HepG2 (cell line): ENCODE measurements around the gene C22orf15. TPM values are rescaled to one million over a fixed set of nuclear protein-coding genes. Genes with fewer than 3 reads are reported as not detected.

Experiments used
- ATAC-seq: fragments of 200-7000 bp; cut with Tn5 transposase; 3 replicates; pipeline ENCODE4 v1.9.1; 2020; ENCODE audit warnings: mild to moderate bottlenecking, moderate library complexity
- BruUV-seq: library from RNA; stranded (reverse); fragments of 400-500 nt; replicated peaks from 2 replicates; lab custom pipeline; 2021; lab: Mats Ljungman, UMichigan
- CTCF ChIA-PET: fragments of 300-600 bp; formaldehyde crosslinking; extraction: SDS; loops from one replicate; lab custom pipeline; 2021; ENCODE audit warnings: low total read pairs, inconsistent platforms, low intra/inter-chr PET ratio; lab: Yijun Ruan, JAX
- POLR2A ChIA-PET: fragments of 350-600 bp; sonication (Branson Sonifier 250); formaldehyde crosslinking; loops from one replicate; lab custom pipeline; 2020; ENCODE audit warnings: antibody characterized with exemption, inconsistent platforms; lab: Yijun Ruan, JAX
- DNase-seq: peaks from one replicate; pipeline ENCODE4 v3.0.0-alpha.2; 2015; ENCODE audit warnings: low spot score
- FAIRE-seq: peaks from 3 replicates; lab custom pipeline; 2011; peaks lifted over from hg19 to GRCh38; lab: Jason Lieb, UNC
- H2AFZ ChIP-seq: one replicate; pipeline ENCODE4 v1.6.1; 2011; ENCODE audit warnings: low read length, inconsistent platforms
- H3K27ac ChIP-seq: fragments of 300-600 bp; 3 replicates; pipeline ENCODE4 v1.8.0; 2011; ENCODE audit warnings: mixed run types, mild to moderate bottlenecking, mixed read lengths, low read length, inconsistent platforms; ENCODE audit not compliant: insufficient read depth; ENCODE audit errors: extremely low read length
- H3K27me3 ChIP-seq, 2 experiments: fragments of 200-600 bp in 1 of 2; 2 replicates in 1 of 2; 3 replicates in 1 of 2; pipeline versions ENCODE4 v1.6.0 to v1.8.0; 2011; ENCODE audit warnings: low read length in 2 of 2, mild to moderate bottlenecking in 2 of 2, moderate library complexity in 2 of 2, inconsistent platforms in 1 of 2; ENCODE audit not compliant: insufficient read depth in 2 of 2, control insufficient read depth in 1 of 2
- H3K36me3 ChIP-seq, 2 experiments: fragments of 200-600 bp in 1 of 2; replicated peaks in 1 of 2; 2 replicates in 1 of 2; 3 replicates in 1 of 2; pipeline versions ENCODE4 v1.5.1 to v1.8.0; 2011; ENCODE audit warnings: low read length in 2 of 2, inconsistent platforms in 1 of 2; ENCODE audit not compliant: insufficient read depth in 2 of 2, control insufficient read depth in 1 of 2
- H3K4me1 ChIP-seq: 2 replicates; pipeline ENCODE4 v1.5.1; 2012; ENCODE audit warnings: low read length, inconsistent platforms; ENCODE audit not compliant: insufficient read depth
- H3K4me2 ChIP-seq: 2 replicates; pipeline ENCODE4 v1.6.0; 2011; ENCODE audit warnings: low read depth, low read length, inconsistent platforms
- H3K4me3 ChIP-seq, 3 experiments: fragments of 200-600 bp in 1 of 3; sonication (generic), shearing (Covaris generic) in 1 of 3; replicated peaks in 1 of 3; 2 replicates each; pipeline ENCODE4 v1.5.1; 2011 to 2016; ENCODE audit warnings: low read length in 3 of 3, inconsistent platforms in 2 of 3, low read depth in 2 of 3, mild to moderate bottlenecking in 2 of 3, control low read depth in 1 of 3, mixed read lengths in 1 of 3; ENCODE audit not compliant: insufficient read depth in 1 of 3
- H3K79me2 ChIP-seq: one replicate; pipeline ENCODE4 v1.6.1; 2011; ENCODE audit warnings: low read length, inconsistent platforms; ENCODE audit not compliant: insufficient read depth
- H3K9ac ChIP-seq: 2 replicates; pipeline ENCODE4 v1.6.0; 2011; ENCODE audit warnings: mild to moderate bottlenecking, low read depth, low read length, inconsistent platforms; ENCODE audit not compliant: insufficient read depth
- H3K9me3 ChIP-seq: 2 replicates; pipeline ENCODE4 v1.5.1; 2012; ENCODE audit warnings: mild to moderate bottlenecking, low read length
- H4K20me1 ChIP-seq: 2 replicates; pipeline ENCODE4 v1.6.0; 2011; ENCODE audit warnings: inconsistent platforms, mild to moderate bottlenecking, low read length, moderate library complexity; ENCODE audit not compliant: insufficient read depth
- BHLHE40 ChIP-seq: IDR thresholded peaks from 2 replicates; pipeline ENCODE4 v1.6.1; 2011; ENCODE audit warnings: low read length, improper control_type of control experiment
- CCAR2 ChIP-seq: fragments of 200-400 bp; formaldehyde crosslinking; optimal IDR thresholded peaks from 2 replicates; pipeline ENCODE3; 2018; ENCODE audit warnings: low read depth, mild to moderate bottlenecking, low read length, moderate library complexity
- KLF16 ChIP-seq, 2 experiments: sonication (generic) in 1 of 2; formaldehyde crosslinking in 1 of 2; IDR thresholded peaks; 2 replicates each; pipeline versions ENCODE4 v1.6.1 to v1.8.0; 2016 to 2023; ENCODE audit warnings: missing genetic modification reagents in 2 of 2, missing compliant biosample characterization in 1 of 2
- PHF21A ChIP-seq: sonication (generic); formaldehyde crosslinking; IDR thresholded peaks from 2 replicates; pipeline ENCODE4 v1.5.0; 2020; ENCODE audit warnings: mild to moderate bottlenecking, missing genetic modification reagents
- ZBTB7B ChIP-seq: sonication (generic); formaldehyde crosslinking; IDR thresholded peaks from 2 replicates; pipeline ENCODE4 v1.4.0; 2020; ENCODE audit warnings: missing genetic modification reagents
- ZFP82 ChIP-seq: sonication (generic); formaldehyde crosslinking; IDR thresholded peaks from 2 replicates; pipeline ENCODE4 v1.5.1; 2020; ENCODE audit warnings: mild to moderate bottlenecking, missing genetic modification reagents, borderline replicate concordance
- ZNF343 ChIP-seq: sonication (generic); formaldehyde crosslinking; IDR thresholded peaks from 2 replicates; pipeline ENCODE4 v1.4.0; 2020; ENCODE audit warnings: mild to moderate bottlenecking, missing genetic modification reagents
- ZNF501 ChIP-seq: sonication (generic); formaldehyde crosslinking; IDR thresholded peaks from 2 replicates; pipeline ENCODE4 v1.5.1; 2020; ENCODE audit warnings: mild to moderate bottlenecking, moderate library complexity, missing genetic modification reagents
- ZNF546 ChIP-seq: sonication (generic); formaldehyde crosslinking; conservative IDR thresholded peaks from 2 replicates; pipeline ENCODE4 v1.8.1; 2023; ENCODE audit warnings: mild to moderate bottlenecking, missing genetic modification reagents
- ZNF878 ChIP-seq: sonication (generic); formaldehyde crosslinking; IDR thresholded peaks from 2 replicates; pipeline ENCODE4 v1.8.1; 2023; ENCODE audit warnings: mild to moderate bottlenecking, missing genetic modification reagents, moderate library complexity
- ZNF891 ChIP-seq: sonication (generic); formaldehyde crosslinking; IDR thresholded peaks from 2 replicates; pipeline ENCODE4 v1.5.0; 2020; ENCODE audit warnings: mild to moderate bottlenecking, missing genetic modification reagents
- WGBS: methylation state at CpG from one replicate; pipeline ENCODE4 v1.1.6; 2017; ENCODE audit warnings: low lambda C conversion rate; 5-methylcytosine and 5-hydroxymethylcytosine counted together
- in situ Hi-C: cut with HindIII; loops from 2 replicates; pipeline ENCODE4 v1.10.0; 2017; ENCODE audit warnings: low pct_unique_long_range_greater_than_20kb; ENCODE audit not compliant: extremely low pct_ligation_motif_present
- intact Hi-C: fragments of 100-400 bp; cut with micrococcal nuclease; formaldehyde crosslinking; loops from one replicate; pipeline ENCODE4 v1.10.0; 2022; ENCODE audit not compliant: unreplicated experiment
- polyA plus RNA-seq, 8 experiments: library from polyadenylated mRNA; depleted of rRNA in 3 of 8; stranded (reverse) in 7 of 8; unstranded in 1 of 8; fragments of >200 nt; fragmentation: Illumina TruSeq in 4 of 8; extraction: Trizol in 4 of 8; gene quantifications; 2 replicates each; pipeline versions ENCODE4 v1.2.1 to v1.2.3, GENCODE V29; 2011 to 2016; ENCODE audit warnings: low read depth in 4 of 8, missing spikeins in 1 of 8, mixed read lengths in 1 of 8; ENCODE audit not compliant: insufficient read depth in 1 of 8
- total RNA-seq, 5 experiments: library from RNA; depleted of rRNA; stranded (reverse); fragments of >200 nt; fragmentation: Illumina TruSeq; extraction: Trizol; gene quantifications; 2 replicates each; pipeline ENCODE4 v1.2.3, GENCODE V29; 2016; ENCODE audit warnings: low read depth in 1 of 5
- TF ChIP-seq, protein P1 (sequence below): IDR thresholded peaks from 2 replicates; pipeline ENCODE4 v1.6.1; 2012; ENCODE audit warnings: inconsistent platforms
- TF ChIP-seq, protein P2 (sequence below): sonication (generic); formaldehyde crosslinking; IDR thresholded peaks from 2 replicates; pipeline ENCODE4 v1.8.0; 2022; ENCODE audit warnings: missing genetic modification reagents, mild to moderate bottlenecking, inconsistent platforms, borderline replicate concordance
- TF ChIP-seq, protein P3 (sequence below): IDR thresholded peaks from 2 replicates; pipeline ENCODE4 v1.6.1; 2016; ENCODE audit warnings: mild to moderate bottlenecking
- TF ChIP-seq, protein P4 (sequence below): IDR thresholded peaks from 2 replicates; pipeline ENCODE4 v1.6.1; 2016; ENCODE audit warnings: mild to moderate bottlenecking, missing biosample characterization, missing genetic modification reagents

Gene C22orf15
- total and polyA plus RNA-seq, 2 of the 13 experiments (the other 11 are each of a cell fraction or from before 2014, with no cell fraction given), result not detected

DNA sequence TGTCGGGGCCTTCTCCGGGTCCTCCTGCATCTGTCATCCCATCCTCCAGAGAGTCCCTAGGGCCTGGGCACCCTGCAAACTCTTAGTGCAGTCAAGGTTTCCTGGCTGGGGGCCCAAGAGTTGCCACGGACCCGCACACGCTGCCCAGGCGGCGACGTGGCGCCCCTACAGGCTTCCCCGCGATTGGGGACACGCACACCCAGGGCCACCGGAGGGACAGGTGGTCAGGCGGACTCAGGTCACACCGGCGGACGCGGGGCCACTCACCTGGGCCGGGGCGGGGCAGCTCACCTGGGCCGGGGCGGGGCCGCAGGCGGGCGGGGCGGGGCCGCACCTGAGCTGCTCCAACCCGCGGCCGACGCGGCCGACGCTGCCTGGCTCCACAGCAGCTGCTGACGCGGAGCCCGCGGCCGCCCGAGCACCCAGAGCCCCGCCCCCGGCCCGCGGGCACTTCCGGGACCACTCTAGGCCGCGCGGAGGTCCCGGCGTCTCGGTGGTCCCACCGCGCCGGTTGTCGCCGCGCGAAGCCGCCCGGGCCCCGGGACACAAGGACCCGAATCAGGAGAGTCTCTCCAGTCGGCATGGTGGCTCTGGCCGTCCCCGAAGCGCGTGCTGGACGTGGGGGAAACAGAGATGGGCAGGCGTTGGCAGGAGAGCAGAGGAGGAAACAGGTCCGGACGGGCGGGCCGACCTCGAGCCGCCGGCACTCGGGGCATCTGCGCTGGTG is 11.9 kb upstream of the C22orf15 start, which contains the start of gene ZNF70 (continued):
- 0 out of 4 replicates have a peak, but pooled peaks of 1 of the 2 experiments have one; percentile 19 for TF ChIP-seq KLF16 (CRISPR knock-in tag; IDR thresholded peaks at IDR 0.05)
- peak; percentile 27; the same call in 1 of the 2 replicates for TF ChIP-seq PHF21A (CRISPR knock-in tag)

DNA sequence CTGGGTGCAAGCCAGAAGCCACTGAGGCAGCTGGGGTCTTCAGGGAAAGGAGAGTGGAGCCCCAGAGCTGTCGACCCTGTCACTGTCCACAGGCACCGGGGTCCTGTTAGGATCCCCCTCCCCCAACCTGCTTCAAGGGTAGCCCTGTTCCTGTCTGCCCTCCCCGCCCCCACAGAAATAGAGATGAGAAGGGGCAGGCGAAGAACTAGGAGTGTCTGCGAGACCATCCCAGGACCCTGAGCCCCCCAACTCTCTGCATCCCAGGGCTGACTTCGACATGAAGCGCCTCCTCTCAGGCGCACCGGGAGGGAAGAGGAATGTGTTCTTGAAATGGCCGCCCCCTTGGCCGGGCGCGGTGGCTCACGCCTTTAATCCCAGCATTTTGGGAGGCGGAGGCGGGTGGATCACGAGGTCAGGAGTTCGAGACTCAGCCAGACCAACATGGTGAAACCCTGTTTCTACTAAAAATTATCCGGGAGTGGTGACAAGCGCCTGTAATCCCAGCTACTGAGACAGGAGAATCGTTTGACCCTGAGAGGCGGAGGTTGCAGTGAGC is 11.3 kb upstream of the C22orf15 start:
- FAIRE-seq, result no peak
- peak overlapping the region; percentile 92 for H3K9ac ChIP-seq
- TSS peak; percentile 86 for BruUV-seq
- TF ChIP-seq, protein P1, sequence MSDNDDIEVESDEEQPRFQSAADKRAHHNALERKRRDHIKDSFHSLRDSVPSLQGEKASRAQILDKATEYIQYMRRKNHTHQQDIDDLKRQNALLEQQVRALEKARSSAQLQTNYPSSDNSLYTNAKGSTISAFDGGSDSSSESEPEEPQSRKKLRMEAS, result 0 out of 2 replicates have a peak, but pooled peaks have one; percentile 9
- no peak for TF ChIP-seq ZNF878 (CRISPR knock-in tag)
- 0 out of 2 replicates have a peak, but pooled peaks have one; percentile 0 for TF ChIP-seq ZNF501 (CRISPR knock-in tag)
- TF ChIP-seq, protein P2, sequence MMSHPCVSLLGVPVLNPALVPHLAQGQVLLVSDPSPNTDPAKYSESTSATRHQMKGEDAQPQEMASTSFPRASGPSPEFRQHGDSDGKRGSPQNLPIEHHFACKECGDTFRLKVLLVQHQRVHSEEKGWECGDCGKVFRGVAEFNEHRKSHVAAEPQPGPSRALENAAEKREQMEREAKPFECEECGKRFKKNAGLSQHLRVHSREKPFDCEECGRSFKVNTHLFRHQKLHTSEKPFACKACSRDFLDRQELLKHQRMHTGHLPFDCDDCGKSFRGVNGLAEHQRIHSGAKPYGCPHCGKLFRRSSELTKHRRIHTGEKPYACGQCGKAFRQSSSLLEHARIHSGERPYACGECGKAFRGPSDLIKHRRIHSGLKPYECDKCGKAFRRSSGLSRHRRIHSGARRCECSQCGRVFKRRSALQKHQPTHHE (CRISPR knock-in tag), result no peak
- no peak for TF ChIP-seq ZFP82
- TF ChIP-seq, protein P3, sequence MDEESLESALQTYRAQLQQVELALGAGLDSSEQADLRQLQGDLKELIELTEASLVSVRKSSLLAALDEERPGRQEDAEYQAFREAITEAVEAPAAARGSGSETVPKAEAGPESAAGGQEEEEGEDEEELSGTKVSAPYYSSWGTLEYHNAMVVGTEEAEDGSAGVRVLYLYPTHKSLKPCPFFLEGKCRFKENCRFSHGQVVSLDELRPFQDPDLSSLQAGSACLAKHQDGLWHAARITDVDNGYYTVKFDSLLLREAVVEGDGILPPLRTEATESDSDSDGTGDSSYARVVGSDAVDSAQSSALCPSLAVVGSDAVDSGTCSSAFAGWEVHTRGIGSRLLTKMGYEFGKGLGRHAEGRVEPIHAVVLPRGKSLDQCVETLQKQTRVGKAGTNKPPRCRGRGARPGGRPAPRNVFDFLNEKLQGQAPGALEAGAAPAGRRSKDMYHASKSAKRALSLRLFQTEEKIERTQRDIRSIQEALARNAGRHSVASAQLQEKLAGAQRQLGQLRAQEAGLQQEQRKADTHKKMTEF (CRISPR knock-in tag), result 0 out of 2 replicates have a peak, but pooled peaks have one; percentile 9
- TF ChIP-seq, protein P4, sequence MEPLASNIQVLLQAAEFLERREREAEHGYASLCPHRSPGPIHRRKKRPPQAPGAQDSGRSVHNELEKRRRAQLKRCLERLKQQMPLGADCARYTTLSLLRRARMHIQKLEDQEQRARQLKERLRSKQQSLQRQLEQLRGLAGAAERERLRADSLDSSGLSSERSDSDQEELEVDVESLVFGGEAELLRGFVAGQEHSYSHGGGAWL, result 0 out of 2 replicates have a peak, but pooled peaks have one; percentile 15
- TF ChIP-seq ZNF891, result no peak
- TF ChIP-seq CCAR2, result no peak
- TF ChIP-seq ZNF546 (CRISPR knock-in tag), result 0 out of 2 replicates have a peak, but pooled peaks have one; percentile 11
- 0 out of 2 replicates have a peak, but pooled peaks have one; percentile 11 for TF ChIP-seq ZNF343
- 0 out of 2 replicates have a peak, but pooled peaks have one; percentile 13 for TF ChIP-seq ZBTB7B (CRISPR knock-in tag)
- TF ChIP-seq BHLHE40, result no peak

More for the DNA sequence above, 11.3 kb upstream of the C22orf15 start:
- POLR2A ChIA-PET, result interaction anchor here (0.9 to 4.9 kb wide), 5 partner anchors 8 to 38 kb away, joined by 4 to 52 read pairs (median 6); partner anchors contain the start of genes C22orf15 and CHCHD10
- Histone ChIP-seq H4K20me1 (no peaks in the 10 kb centered on the region), H3K4me1 (peaks cover 23% of the 10 kb centered on the region), H3K27me3 (no peaks in the 10 kb centered on the region), H3K4me2 (peak overlapping the region; percentile 87), H3K4me3 (peak overlapping the region; percentile 88 to 92 (median 89)), H2AFZ (peak overlapping the region; percentile 69), H3K79me2 (peaks cover 7% of the 10 kb centered on the region), H3K36me3 (no peaks in the 10 kb centered on the region), H3K27ac (peak overlapping the region; percentile 60), H3K9me3 (no peaks in the 10 kb centered on the region)
- ATAC-seq (no peak; the same call in 2 of the 3 replicates), DNase-seq (no peak)
- CTCF ChIA-PET, result no interaction called here
- intact Hi-C loops, result no loop called here
- WGBS, result 59% methylated on average over 15 of the region's 22 CpGs
- in situ Hi-C loops, result no loop called here
